ENCODE data around the gene PSMB7. TPM values are rescaled to one million over a fixed set of nuclear protein-coding genes. Genes with fewer than 3 reads are reported as not detected.

PSMB7 gene
- total and polyA plus RNA-seq, 2 of the 8 experiments (the other 6 are each of a cell fraction or from before 2014, with no cell fraction given): 222 to 357 TPM

- FAIRE-seq (no peak), DNase-seq (ENCODE audit: low read depth in 1 of 2, low spot score in 2 of 2) (no peak)
- no peaks in the 10 kb centered on the region for H3K4me1 ChIP-seq (replicated peaks in 1 of 4; ENCODE audit: control insufficient read depth in 3 of 4, insufficient read depth in 4 of 4, low read length in 3 of 4)
- H4K20me1 ChIP-seq (replicated peaks in 1 of 2; ENCODE audit: control insufficient read depth in 1 of 2, insufficient read depth in 2 of 2, low read length in 2 of 2): no peaks in the 10 kb centered on the region
- no peaks in the 10 kb centered on the region for H3K79me1 ChIP-seq (ENCODE audit: low read depth, low read length)
- H3K56ac ChIP-seq (replicated peaks; ENCODE audit: insufficient read length, low read depth, low read length): no peak overlapping the region
- H2BK5ac ChIP-seq (ENCODE audit: low read depth, low read length): no peak overlapping the region
- no peaks in the 10 kb centered on the region; a peak in 1 of 7 replicates for H3K27me3 ChIP-seq (replicated peaks in 1 of 4; ENCODE audit: control insufficient read depth in 3 of 4, extremely low read depth in 1 of 4, insufficient read depth in 3 of 4, low read length in 3 of 4)
- TF ChIP-seq GABPA (IDR thresholded peaks at IDR 0.05; ENCODE audit: borderline replicate concordance, insufficient read depth, low read length) (no peak), CHD2 (IDR thresholded peaks at IDR 0.05; ENCODE audit: low read length) (no peak), NANOG (IDR thresholded peaks at IDR 0.05; ENCODE audit: insufficient read depth, low read depth, low read length, poor library complexity, severe bottlenecking) (no peak), TEAD4 (IDR thresholded peaks at IDR 0.05; ENCODE audit: low read depth, low read length) (no peak), RNF2 (IDR thresholded peaks at IDR 0.05; ENCODE audit: borderline replicate concordance, low read depth, low read length, missing control alignments, poor library complexity, severe bottlenecking) (no peak), SP1 (IDR thresholded peaks at IDR 0.05; ENCODE audit: low read depth, low read length) (no peak), EP300 (IDR thresholded peaks at IDR 0.05; ENCODE audit: borderline replicate concordance in 1 of 2, low read depth in 2 of 2, low read length in 2 of 2) (no peak), KDM4A (IDR thresholded peaks at IDR 0.05; ENCODE audit: low read depth, low read length, severe bottlenecking) (no peak), HDAC2 (IDR thresholded peaks at IDR 0.05; ENCODE audit: borderline replicate concordance in 1 of 2, low read depth in 2 of 2, low read length in 2 of 2) (no peak), JUND (IDR thresholded peaks at IDR 0.05; ENCODE audit: low read length) (no peak), HDAC6 (IDR thresholded peaks at IDR 0.05; ENCODE audit: low read depth, low read length) (no peak), YY1 (IDR thresholded peaks at IDR 0.05; ENCODE audit: low read depth, low read length) (no peak)
- no peak overlapping the region for H3K18ac ChIP-seq (ENCODE audit: extremely low read depth, low read length)
- H2BK20ac ChIP-seq (ENCODE audit: low read length): no peak overlapping the region
- no peaks in the 10 kb centered on the region for H3K23me2 ChIP-seq (ENCODE audit: low read depth, low read length)
- no peaks in the 10 kb centered on the region for H3K9me3 ChIP-seq (ENCODE audit: insufficient read depth in 2 of 2, low read depth in 1 of 2, low read length in 1 of 2)
- H3K27ac ChIP-seq (ENCODE audit: low read depth, low read length): no peak overlapping the region
- H3K9ac ChIP-seq (replicated peaks in 1 of 4; ENCODE audit: extremely low read depth in 1 of 4, low read depth in 3 of 4, low read length in 3 of 4): no peak overlapping the region
- no peak overlapping the region for H4K91ac ChIP-seq (replicated peaks; ENCODE audit: insufficient read length, low read length)
- H4K8ac ChIP-seq (ENCODE audit: extremely low read depth, insufficient read depth, low read length): no peak overlapping the region
- no peak overlapping the region for H3K4me3 ChIP-seq (ENCODE audit: extremely low read depth in 1 of 4, insufficient read depth in 2 of 4, low read depth in 3 of 4, low read length in 4 of 4)
- H3K36me3 ChIP-seq (ENCODE audit: control insufficient read depth in 2 of 4, insufficient read depth in 4 of 4, low read length in 3 of 4): no peaks in the 10 kb centered on the region
- no peaks in the 10 kb centered on the region for H3K79me2 ChIP-seq (ENCODE audit: control insufficient read depth in 1 of 2, insufficient read depth in 2 of 2, low read length in 2 of 2)
- ChIA-PET POLR2A (ENCODE audit: partially characterized antibody) (no interaction called here), CTCF (ENCODE audit: partially characterized antibody) (interaction anchor here (0.6 to 9.8 kb wide), 5 partner anchors 10 to 26 kb away, joined by 3 to 87 read pairs (median 4); partner anchors contain the start of gene ADGRD2)
- no peak overlapping the region for H3K23ac ChIP-seq (ENCODE audit: insufficient read length)
- no peak overlapping the region for H2AFZ ChIP-seq (ENCODE audit: low read length)
- no peak overlapping the region for H2BK15ac ChIP-seq (ENCODE audit: low read length)
- H3K4me2 ChIP-seq (ENCODE audit: insufficient read depth in 1 of 2, low read depth in 2 of 2, low read length in 2 of 2): no peak overlapping the region
- H2AK5ac ChIP-seq (ENCODE audit: low read depth, low read length): no peak overlapping the region
- no peak overlapping the region for H3K14ac ChIP-seq (ENCODE audit: insufficient read length)
- no peak overlapping the region for H2BK120ac ChIP-seq (replicated peaks; ENCODE audit: low read depth, low read length)
- no peak overlapping the region for H3K4ac ChIP-seq (replicated peaks; ENCODE audit: insufficient read length, low read depth, low read length)
- H4K5ac ChIP-seq (ENCODE audit: insufficient read length, low read depth, low read length): no peak overlapping the region
- H2BK12ac ChIP-seq (ENCODE audit: low read depth, low read length): no peak overlapping the region
Observed at GRCh38 chr9:124436320-124436719, 21.1 kb upstream of the PSMB7 start.

Data from H1 (cell line).